Gastrocnemius medialis (tissue), 4 donors: ENCODE data around the gene ARHGEF7. TPM values are rescaled to one million over a fixed set of nuclear protein-coding genes. Genes with fewer than 3 reads are reported as not detected.

Experiments used
- ATAC-seq, 2 donors: fragments of 150-250 bp; one replicate each; pipeline ENCODE4 v1.9.1; 2016
- DNase-seq, 2 donors: peaks; one replicate each; pipeline ENCODE4 v3.0.0-alpha.2; 2019
- H3K27ac ChIP-seq, 4 donors: fragments of 200-600 bp; sonication (generic); 1 replicate in 1 of 4; 2 replicates in 3 of 4; pipeline ENCODE4 v1.5.1; 2016 to 2018; ENCODE audit warnings: mild to moderate bottlenecking in 2 of 4, moderate library complexity in 1 of 4
- H3K27me3 ChIP-seq, 3 donors: fragments of 200-600 bp; sonication (generic) in 2 of 3; 1 replicate in 1 of 3; 2 replicates in 2 of 3; pipeline versions ENCODE4 v1.5.1 to v1.6.0; 2016 to 2019; ENCODE audit warnings: mild to moderate bottlenecking in 1 of 3, moderate library complexity in 1 of 3
- H3K36me3 ChIP-seq, 2 donors: fragments of 200-600 bp; sonication (generic) in 1 of 2; one replicate each; pipeline ENCODE4 v1.5.1; 2017 to 2018
- H3K4me1 ChIP-seq, 2 donors: fragments of 200-600 bp; sonication (generic) in 1 of 2; one replicate each; pipeline ENCODE4 v1.5.1; 2016 to 2017; ENCODE audit warnings: mild to moderate bottlenecking in 2 of 2
- H3K4me3 ChIP-seq, 4 donors: fragments of 200-600 bp; sonication (generic) in 3 of 4; 1 replicate in 1 of 4; 2 replicates in 3 of 4; pipeline ENCODE4 v1.5.1; 2016 to 2019; ENCODE audit warnings: mild to moderate bottlenecking in 2 of 4
- H3K9me3 ChIP-seq, 3 donors: fragments of 200-600 bp; sonication (generic) in 2 of 3; 1 replicate in 1 of 3; 2 replicates in 2 of 3; pipeline ENCODE4 v1.5.1; 2016 to 2019
- POLR2A ChIP-seq, 2 donors: fragments of 450-650 bp; IDR thresholded peaks; one replicate each; pipeline ENCODE4 v1.6.1; 2017; ENCODE audit warnings: antibody characterized with exemption in 2 of 2, mild to moderate bottlenecking in 2 of 2, moderate library complexity in 2 of 2
- in situ Hi-C, 4 donors: fragments of 200-750 bp; cut with MboI; loops; one replicate each; pipeline versions ENCODE4 v1.15.0 to v1.8.0; 2017; ENCODE audit warnings: low sequenced_read_pairs in 4 of 4
- intact Hi-C: fragments of 100-400 bp; cut with DNase I; formaldehyde crosslinking; loops from one replicate; pipeline ENCODE4 v1.15.1; 2023; ENCODE audit warnings: low total_unique reads
- total RNA-seq, 4 donors: library from RNA; depleted of rRNA; stranded (reverse); fragments of >200 nt; gene quantifications; one replicate each; pipeline versions ENCODE4 v1.1.0 to v1.2.3, GENCODE V29; 2016
- TF ChIP-seq, protein P1 (sequence below), 5 experiments: fragments of 450-650 bp in 3 of 5; fragments of 200-600 bp in 2 of 5; sonication (generic) in 2 of 5; IDR thresholded peaks in 4 of 5; conservative IDR thresholded peaks in 1 of 5; 1 replicate in 4 of 5; 2 replicates in 1 of 5; pipeline ENCODE4 v1.5.1; 2016 to 2019; ENCODE audit warnings: antibody characterized with exemption in 5 of 5, mild to moderate bottlenecking in 3 of 5, moderate library complexity in 3 of 5

Gene ARHGEF7
- total RNA-seq, 4 donors from 2014 or later = 24.5 to 56.9 (median 31.3) TPM

DNA sequence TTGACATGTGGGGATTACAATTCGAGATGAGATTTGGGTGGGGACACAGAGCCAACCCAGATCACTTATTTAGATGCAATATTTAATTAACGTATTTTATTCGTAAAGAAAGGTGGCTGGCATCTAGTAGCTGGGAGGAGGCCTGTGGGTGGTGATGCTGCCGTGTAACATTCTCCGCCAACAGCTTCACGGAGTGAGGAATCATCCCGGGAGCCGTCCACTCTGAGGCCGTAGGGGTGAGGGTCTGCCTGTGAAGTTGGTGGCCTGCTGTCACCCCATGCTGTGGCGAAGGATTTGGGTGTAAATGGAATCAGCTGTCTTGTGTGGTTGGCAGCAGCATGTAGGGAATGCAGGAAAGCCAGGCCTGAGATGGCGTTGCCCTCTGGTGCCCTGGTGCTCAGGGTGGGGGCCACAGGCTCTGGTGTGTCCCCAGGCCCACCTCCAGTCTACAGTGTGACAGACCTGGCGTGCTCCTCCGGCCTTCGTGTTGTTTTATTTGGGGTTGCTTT, 202.0 kb downstream of the ARHGEF7 start:
- no peak overlapping the region for H3K27ac ChIP-seq
- no peaks in the 10 kb centered on the region for H3K4me1 ChIP-seq
- intact Hi-C loops = no loop called here
- ATAC-seq (no peak), DNase-seq (no peak)
- peaks cover 0 to 10% of the 10 kb centered on the region in 2 donors for H3K36me3 ChIP-seq
- H3K9me3 ChIP-seq = no peaks in the 10 kb centered on the region
- no peak overlapping the region for H3K4me3 ChIP-seq
- TF ChIP-seq POLR2A (IDR thresholded peaks at IDR 0.05) = no peak
- TF ChIP-seq, protein P1, sequence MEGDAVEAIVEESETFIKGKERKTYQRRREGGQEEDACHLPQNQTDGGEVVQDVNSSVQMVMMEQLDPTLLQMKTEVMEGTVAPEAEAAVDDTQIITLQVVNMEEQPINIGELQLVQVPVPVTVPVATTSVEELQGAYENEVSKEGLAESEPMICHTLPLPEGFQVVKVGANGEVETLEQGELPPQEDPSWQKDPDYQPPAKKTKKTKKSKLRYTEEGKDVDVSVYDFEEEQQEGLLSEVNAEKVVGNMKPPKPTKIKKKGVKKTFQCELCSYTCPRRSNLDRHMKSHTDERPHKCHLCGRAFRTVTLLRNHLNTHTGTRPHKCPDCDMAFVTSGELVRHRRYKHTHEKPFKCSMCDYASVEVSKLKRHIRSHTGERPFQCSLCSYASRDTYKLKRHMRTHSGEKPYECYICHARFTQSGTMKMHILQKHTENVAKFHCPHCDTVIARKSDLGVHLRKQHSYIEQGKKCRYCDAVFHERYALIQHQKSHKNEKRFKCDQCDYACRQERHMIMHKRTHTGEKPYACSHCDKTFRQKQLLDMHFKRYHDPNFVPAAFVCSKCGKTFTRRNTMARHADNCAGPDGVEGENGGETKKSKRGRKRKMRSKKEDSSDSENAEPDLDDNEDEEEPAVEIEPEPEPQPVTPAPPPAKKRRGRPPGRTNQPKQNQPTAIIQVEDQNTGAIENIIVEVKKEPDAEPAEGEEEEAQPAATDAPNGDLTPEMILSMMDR (IDR thresholded peaks at IDR 0.05 in 4 of 5, conservative IDR thresholded peaks at IDR 0.05 in 1 of 5) = no peak
- H3K27me3 ChIP-seq = no peaks in the 10 kb centered on the region
- in situ Hi-C loops = no loop called here

DNA sequence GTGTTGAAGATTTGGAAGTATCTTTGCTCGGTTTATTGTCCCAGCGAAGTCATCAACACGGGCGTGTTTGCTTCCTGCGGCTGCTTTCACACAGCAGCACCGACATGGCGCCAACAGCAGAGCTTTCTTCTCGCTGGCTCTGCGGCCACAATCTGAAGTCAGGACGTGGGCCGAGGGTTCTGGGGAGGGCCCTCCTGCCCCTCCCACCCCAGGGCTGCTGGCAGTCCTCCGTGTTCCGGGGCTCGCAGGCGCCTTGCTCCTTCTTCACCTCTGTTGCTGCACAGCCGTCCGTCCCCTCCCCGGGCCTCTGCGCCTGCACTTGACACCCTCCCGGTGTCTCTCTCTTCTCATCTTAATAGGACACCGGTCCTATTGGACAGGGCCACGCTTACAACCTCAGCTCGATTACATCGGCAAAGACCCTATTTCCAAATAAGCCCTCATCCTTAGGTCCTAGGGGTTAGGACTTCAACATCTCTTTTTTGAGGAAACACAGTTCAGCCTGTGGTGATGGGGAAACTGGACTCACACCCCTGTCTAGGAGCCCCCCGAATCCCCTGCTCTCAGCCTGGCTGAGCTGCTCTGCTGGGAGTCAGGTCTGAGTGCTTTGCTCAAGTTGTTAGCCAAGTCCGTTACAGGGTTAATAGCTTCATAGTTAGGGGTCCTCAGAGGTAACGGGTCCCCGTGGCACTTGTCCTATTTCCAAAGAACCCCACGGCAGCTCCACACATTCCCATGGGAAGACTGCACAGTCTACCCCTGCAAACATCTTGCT, 202.6 kb downstream of the ARHGEF7 start:
- ATAC-seq (no peak), DNase-seq (no peak)
- no peaks in the 10 kb centered on the region for H3K9me3 ChIP-seq
- intact Hi-C loops (no loop called here), in situ Hi-C loops (no loop called here)
- TF ChIP-seq, protein P1 (IDR thresholded peaks at IDR 0.05 in 4 of 5, conservative IDR thresholded peaks at IDR 0.05 in 1 of 5) = no peak
- no peak for TF ChIP-seq POLR2A (IDR thresholded peaks at IDR 0.05)
- no peaks in the 10 kb centered on the region for H3K27me3 ChIP-seq
- no peak overlapping the region for H3K4me3 ChIP-seq
- no peaks in the 10 kb centered on the region for H3K4me1 ChIP-seq
- H3K27ac ChIP-seq = no peak overlapping the region
- peaks cover 0 to 10% of the 10 kb centered on the region in 2 donors for H3K36me3 ChIP-seq

DNA sequence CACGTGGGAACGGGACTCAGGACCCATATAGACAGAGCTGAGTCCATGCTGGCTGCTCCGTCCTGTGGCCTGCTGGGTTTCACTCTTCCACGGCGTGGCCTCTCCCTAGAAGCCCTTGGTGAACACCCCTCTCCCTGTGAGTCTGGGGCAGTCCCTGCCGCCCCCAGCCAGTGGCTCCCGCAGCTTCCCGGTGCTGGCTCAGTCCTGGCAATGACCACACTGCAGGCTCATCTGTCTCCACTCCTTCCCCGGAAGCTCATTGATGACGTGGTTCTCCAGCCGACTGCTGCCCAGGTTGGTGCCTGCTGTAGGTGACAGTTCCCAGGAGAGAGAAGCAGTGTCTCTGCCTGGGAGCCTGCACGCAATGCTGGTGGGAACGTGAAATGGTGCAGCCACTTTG, 203.3 kb downstream of the ARHGEF7 start:
- Histone ChIP-seq H3K27me3 (no peaks in the 10 kb centered on the region), H3K36me3 (peaks cover 0 to 10% of the 10 kb centered on the region in 2 donors), H3K27ac (no peak overlapping the region), H3K4me1 (no peaks in the 10 kb centered on the region), H3K4me3 (no peak overlapping the region), H3K9me3 (no peaks in the 10 kb centered on the region)
- TF ChIP-seq, protein P1 (IDR thresholded peaks at IDR 0.05 in 4 of 5, conservative IDR thresholded peaks at IDR 0.05 in 1 of 5) = no peak
- TF ChIP-seq POLR2A (IDR thresholded peaks at IDR 0.05) = no peak
- DNase-seq (no peak), ATAC-seq (no peak)
- in situ Hi-C loops = no loop called here
- intact Hi-C loops = no loop called here

DNA sequence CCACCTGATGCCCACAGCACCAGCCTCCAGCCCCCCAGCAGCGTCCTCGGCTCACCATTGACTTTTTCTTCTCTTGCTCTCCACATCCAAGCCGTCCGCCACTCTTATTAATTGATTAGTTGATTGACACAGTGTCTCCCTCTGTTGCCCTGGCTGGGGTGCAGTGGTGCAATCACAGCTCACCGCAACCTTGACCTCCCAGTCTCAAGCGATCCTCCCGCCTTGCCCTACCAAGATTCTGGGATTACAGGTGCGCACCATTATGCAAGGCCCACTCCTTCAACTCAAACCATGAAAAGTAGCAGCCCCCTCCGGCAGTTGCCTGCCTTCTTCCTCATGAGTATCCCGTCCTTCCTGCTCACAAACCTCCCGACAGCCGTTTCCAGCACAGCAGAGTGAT, 204.4 kb downstream of the ARHGEF7 start:
- intact Hi-C loops = no loop called here

More for the DNA sequence above, 204.4 kb downstream of the ARHGEF7 start:
- Histone ChIP-seq H3K27me3 (no peaks in the 10 kb centered on the region), H3K9me3 (no peaks in the 10 kb centered on the region), H3K36me3 (peaks cover 0 to 10% of the 10 kb centered on the region in 2 donors), H3K27ac (no peak overlapping the region), H3K4me1 (no peaks in the 10 kb centered on the region), H3K4me3 (no peak overlapping the region)
- no peak for TF ChIP-seq POLR2A (IDR thresholded peaks at IDR 0.05)
- TF ChIP-seq, protein P1 (IDR thresholded peaks at IDR 0.05 in 4 of 5, conservative IDR thresholded peaks at IDR 0.05 in 1 of 5) = no peak
- DNase-seq (no peak), ATAC-seq (no peak)
- in situ Hi-C loops = no loop called here
